Endometrial microvascular endothelial cells (primary cell): ENCODE measurements around the gene PRAMEF8. TPM values are rescaled to one million over a fixed set of nuclear protein-coding genes. Genes with fewer than 3 reads are reported as not detected.

Source experiments
- total RNA-seq: library from RNA; depleted of rRNA; stranded (reverse); fragments of >200 nt; gene quantifications from one replicate; pipeline ENCODE4 v1.2.3, GENCODE V29; 2015; ENCODE audit errors: inconsistent ontology term

PRAMEF8 gene
- total RNA-seq, 1 donor from 2014 or later: not detected

Other genes with a start within 250 kb of the PRAMEF8 start
- gene PRAMEF27, start 228.6 kb downstream of the PRAMEF8 start, total RNA-seq: not detected
- gene HNRNPCL3, start 224.4 kb downstream of the PRAMEF8 start, total RNA-seq: not detected
- not detected for gene PRAMEF25, start 214.4 kb downstream of the PRAMEF8 start, total RNA-seq
- gene HNRNPCL2, start 168.3 kb downstream of the PRAMEF8 start, total RNA-seq: not detected
- gene PRAMEF26, start 129.1 kb downstream of the PRAMEF8 start, total RNA-seq: not detected
- gene HNRNPCL4, start 119.5 kb downstream of the PRAMEF8 start, total RNA-seq: not detected
- gene PRAMEF9, start 113.3 kb downstream of the PRAMEF8 start, total RNA-seq: not detected
- gene PRAMEF13, start 83.7 kb downstream of the PRAMEF8 start, total RNA-seq: not detected
- gene PRAMEF18, start 59.0 kb downstream of the PRAMEF8 start, total RNA-seq: not detected
- gene PRAMEF5, start 30.9 kb downstream of the PRAMEF8 start, total RNA-seq: not detected
- not detected for gene PRAMEF33, start 18.4 kb upstream of the PRAMEF8 start, total RNA-seq
- gene PRAMEF15, start 30.4 kb upstream of the PRAMEF8 start, total RNA-seq: not detected
- not detected for gene PRAMEF14, start 62.0 kb upstream of the PRAMEF8 start, total RNA-seq
- not detected for gene PRAMEF19, start 86.8 kb upstream of the PRAMEF8 start, total RNA-seq
- gene PRAMEF17, start 104.5 kb upstream of the PRAMEF8 start, total RNA-seq: not detected
- gene PRAMEF20, start 125.3 kb upstream of the PRAMEF8 start, total RNA-seq: not detected
- gene LRRC38, start 228.9 kb upstream of the PRAMEF8 start, total RNA-seq: not detected